AG04449 (cell line): ENCODE data around the gene DALRD3.

Source experiments
- CTCF ChIA-PET: fragments of 350-600 bp; formaldehyde crosslinking; extraction: SDS; loops from one replicate; lab custom pipeline; 2021; ENCODE audit warnings: antibody characterized with exemption; lab: Yijun Ruan, JAX
- POLR2A ChIA-PET: fragments of 400-600, 350-600 bp; formaldehyde crosslinking; extraction: SDS; loops from one replicate; lab custom pipeline; 2020; ENCODE audit warnings: antibody characterized with exemption, inconsistent platforms; lab: Yijun Ruan, JAX
- DNase-seq: peaks from one replicate; pipeline ENCODE4 v3.0.0-alpha.2; 2010; ENCODE audit warnings: low read depth, low spot score
- H3K4me3 ChIP-seq: 2 replicates; pipeline ENCODE4 v1.5.1; 2011; ENCODE audit warnings: low read depth, mild to moderate bottlenecking, control low read depth, low read length
- CTCF ChIP-seq: IDR thresholded peaks from one replicate; pipeline ENCODE4 v1.5.1; 2011; ENCODE audit warnings: mild to moderate bottlenecking, moderate library complexity, low read length, control low read depth, inconsistent platforms; ENCODE audit not compliant: insufficient read depth; ENCODE audit errors: missing control alignments

DALRD3 gene

GRCh38 chr3:48984663-48985062 is 33.7 kb downstream of the DALRD3 start:
- H3K4me3 ChIP-seq, result no peak overlapping the region
- no peak for TF ChIP-seq CTCF
- POLR2A ChIA-PET, result interaction anchor here (0.5 kb wide), 1 partner anchor 459 kb away, joined by 4 read pairs; no protein-coding TSS in a partner anchor
- DNase-seq, result no peak
- CTCF ChIA-PET, result interaction anchor here (0.6 to 1.7 kb wide), 4 partner anchors 15 to 110 kb away, joined by 3 to 6 read pairs (median 4); partner anchors contain the start of genes IMPDH2 and NDUFAF3

DNA sequence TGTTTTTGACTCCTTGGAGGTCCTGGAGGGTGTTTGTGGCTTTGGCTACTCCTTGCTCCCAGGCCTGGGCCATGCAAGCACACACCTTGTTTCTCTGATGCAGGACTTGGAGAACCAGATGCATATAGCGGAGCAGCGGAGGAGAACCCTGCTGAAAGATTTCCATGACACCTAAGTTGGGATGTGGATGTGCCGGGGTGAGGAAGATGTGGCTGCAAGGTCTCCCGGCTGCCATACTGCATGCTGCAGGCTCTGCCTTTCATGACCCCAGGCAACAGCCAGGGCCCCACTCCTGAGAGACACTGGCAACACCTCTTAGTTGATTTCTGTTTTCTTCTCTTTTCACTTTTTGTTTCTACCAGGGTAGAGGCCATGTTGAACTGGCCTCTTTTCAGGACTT is 35.3 kb downstream of the DALRD3 start:
- TF ChIP-seq CTCF, result no peak
- CTCF ChIA-PET, result no interaction called here
- H3K4me3 ChIP-seq, result no peak overlapping the region
- POLR2A ChIA-PET, result no interaction called here
- no peak for DNase-seq

GRCh38 chr3:48982686-48983085 is 35.7 kb downstream of the DALRD3 start:
- ChIA-PET CTCF (no interaction called here), POLR2A (no interaction called here)
- TF ChIP-seq CTCF, result no peak
- no peak overlapping the region for H3K4me3 ChIP-seq
- DNase-seq, result no peak

GRCh38 chr3:48982016-48982415 is 36.4 kb downstream of the DALRD3 start:
- H3K4me3 ChIP-seq, result no peak overlapping the region
- no peak for TF ChIP-seq CTCF
- DNase-seq, result no peak
- POLR2A ChIA-PET, result no interaction called here
- CTCF ChIA-PET, result no interaction called here

- ChIA-PET POLR2A (no interaction called here), CTCF (interaction anchor here (0.9 kb wide), 1 partner anchor 14 kb away, joined by 3 read pairs; no protein-coding TSS in a partner anchor)
- TF ChIP-seq CTCF, result no peak
- DNase-seq, result no peak
- H3K4me3 ChIP-seq, result no peak overlapping the region
These were observed 38.1 kb downstream of the DALRD3 start for GRCh38 chr3:48980295-48980694.

DNA sequence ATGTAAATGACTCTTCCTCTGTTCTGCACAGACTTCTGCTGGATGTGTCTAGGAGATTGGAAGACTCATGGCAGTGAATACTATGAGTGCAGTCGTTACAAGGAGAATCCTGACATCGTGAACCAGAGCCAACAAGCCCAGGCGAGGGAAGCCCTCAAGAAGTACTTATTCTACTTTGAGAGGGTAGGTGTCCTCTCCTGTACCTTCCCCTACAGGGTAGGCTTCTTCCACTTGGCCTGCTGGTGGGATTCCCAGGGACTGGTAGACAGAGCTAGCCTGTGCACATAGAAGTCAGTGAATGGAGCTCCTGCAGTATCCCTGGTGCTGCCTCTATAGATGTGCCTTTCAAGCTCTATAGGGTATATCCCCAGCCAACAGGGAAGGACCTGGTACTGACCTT is 38.9 kb downstream of the DALRD3 start:
- DNase-seq, result no peak
- ChIA-PET CTCF (no interaction called here), POLR2A (no interaction called here)
- H3K4me3 ChIP-seq, result no peak overlapping the region
- TF ChIP-seq CTCF, result no peak
